ENCODE measurements around the gene FNDC3A. TPM values are rescaled to one million over a fixed set of nuclear protein-coding genes. Genes with fewer than 3 reads are reported as not detected.

FNDC3A gene
- total RNA-seq, 1 experiment from 2014 or later, result 24.3 TPM

- DNase-seq (ENCODE audit: low read depth, low spot score) (no peak), ATAC-seq (no peak)
- POLR2A ChIA-PET, result no interaction called here
- in situ Hi-C loops (cut with HindIII; ENCODE audit: low pct_unique_long_range_greater_than_20kb, low sequenced_read_pairs), result no loop called here
- BruUV-seq (replicated peaks), result no TSS peak
- Histone ChIP-seq H3K4me3 (ENCODE audit: low read depth in 2 of 2, low read length in 2 of 2) (no peak overlapping the region), H3K9me3 (ENCODE audit: control insufficient read depth, insufficient read depth, low read depth, low read length) (no peaks in the 10 kb centered on the region), H3K4me1 (ENCODE audit: control insufficient read depth, insufficient read depth, low read length) (no peaks in the 10 kb centered on the region), H3K27ac (ENCODE audit: low read length) (no peak overlapping the region), H3K27me3 (ENCODE audit: control insufficient read depth, insufficient read depth, low read length) (no peaks in the 10 kb centered on the region), H3K36me3 (ENCODE audit: control insufficient read depth, insufficient read depth, low read length) (no peaks in the 10 kb centered on the region)
- CTCF ChIA-PET, result no interaction called here
- intact Hi-C loops (cut with micrococcal nuclease; ENCODE audit: unreplicated experiment), result loop anchor here (5.0 kb wide), 1 partner anchor 133 kb away; no protein-coding TSS in a partner anchor
- TF ChIP-seq CTCF (IDR thresholded peaks at IDR 0.05), result no peak
- TF ChIP-seq POLR2AphosphoS5 (IDR thresholded peaks at IDR 0.05; ENCODE audit: low read depth, low read length), result no peak
- TF ChIP-seq TCF7L2 (IDR thresholded peaks at IDR 0.05; ENCODE audit: low read depth, low read length), result no peak
- TF ChIP-seq REST (IDR thresholded peaks at IDR 0.05; ENCODE audit: insufficient read depth in 1 of 2, low read depth in 2 of 2, low read length in 1 of 2), result no peak
- TF ChIP-seq SIN3A (IDR thresholded peaks at IDR 0.05; ENCODE audit: borderline replicate concordance, insufficient read depth, low read depth, low read length), result no peak
Observed at GRCh38 chr13:48949566-48950500, 25.9 kb upstream of the FNDC3A start.

- in situ Hi-C loops (cut with HindIII; ENCODE audit: low pct_unique_long_range_greater_than_20kb, low sequenced_read_pairs), result no loop called here
- intact Hi-C loops (cut with micrococcal nuclease; ENCODE audit: unreplicated experiment), result loop anchor here (5.0 kb wide), 1 partner anchor 133 kb away; no protein-coding TSS in a partner anchor
- TF ChIP-seq POLR2AphosphoS5 (IDR thresholded peaks at IDR 0.05; ENCODE audit: low read depth, low read length), result no peak
- ChIA-PET POLR2A (no interaction called here), CTCF (no interaction called here)
- ATAC-seq (no peak), DNase-seq (ENCODE audit: low read depth, low spot score) (no peak)
- Histone ChIP-seq H3K27ac (ENCODE audit: low read length) (no peak overlapping the region), H3K27me3 (ENCODE audit: control insufficient read depth, insufficient read depth, low read length) (no peaks in the 10 kb centered on the region), H3K4me3 (ENCODE audit: low read depth in 2 of 2, low read length in 2 of 2) (no peak overlapping the region), H3K9me3 (ENCODE audit: control insufficient read depth, insufficient read depth, low read depth, low read length) (no peaks in the 10 kb centered on the region), H3K4me1 (ENCODE audit: control insufficient read depth, insufficient read depth, low read length) (no peaks in the 10 kb centered on the region), H3K36me3 (ENCODE audit: control insufficient read depth, insufficient read depth, low read length) (no peaks in the 10 kb centered on the region)
- no TSS peak for BruUV-seq (replicated peaks)
Observed at GRCh38 chr13:48950501-48950875, 25.2 kb upstream of the FNDC3A start.

- Histone ChIP-seq H3K4me1 (ENCODE audit: control insufficient read depth, insufficient read depth, low read length) (no peaks in the 10 kb centered on the region), H3K27ac (ENCODE audit: low read length) (no peak overlapping the region), H3K4me3 (ENCODE audit: low read depth in 2 of 2, low read length in 2 of 2) (no peak overlapping the region), H3K36me3 (ENCODE audit: control insufficient read depth, insufficient read depth, low read length) (no peaks in the 10 kb centered on the region), H3K27me3 (ENCODE audit: control insufficient read depth, insufficient read depth, low read length) (no peaks in the 10 kb centered on the region), H3K9me3 (ENCODE audit: control insufficient read depth, insufficient read depth, low read depth, low read length) (no peaks in the 10 kb centered on the region)
- in situ Hi-C loops (cut with HindIII; ENCODE audit: low pct_unique_long_range_greater_than_20kb, low sequenced_read_pairs), result no loop called here
- TF ChIP-seq POLR2AphosphoS5 (IDR thresholded peaks at IDR 0.05; ENCODE audit: low read depth, low read length), result no peak
- DNase-seq (ENCODE audit: low read depth, low spot score), result no peak
- CTCF ChIA-PET, result no interaction called here
- ATAC-seq, result no peak
- intact Hi-C loops (cut with micrococcal nuclease; ENCODE audit: unreplicated experiment), result loop anchor here (5.0 kb wide), 1 partner anchor 137 kb away; no protein-coding TSS in a partner anchor
- POLR2A ChIA-PET, result no interaction called here
- BruUV-seq (replicated peaks), result no TSS peak
Observed at GRCh38 chr13:48954081-48954480, 21.6 kb upstream of the FNDC3A start.
